Adrenal gland (tissue), 12 donors: ENCODE measurements around the gene AOPEP. TPM values are rescaled to one million over a fixed set of nuclear protein-coding genes. Genes with fewer than 3 reads are reported as not detected.

Source experiments
- DNase-seq, 7 donors: peaks; one replicate each; pipeline ENCODE4 v3.0.0-alpha.2; 2019 to 2020
- H3K27ac ChIP-seq, 5 donors: fragments of 200-600 bp; sonication (generic) in 4 of 5; 1 replicate in 3 of 5; 2 replicates in 2 of 5; pipeline versions ENCODE4 v1.5.1 to v1.8.0; 2016 to 2020; ENCODE audit warnings: mild to moderate bottlenecking in 1 of 5
- H3K27me3 ChIP-seq: fragments of 200-600 bp; 2 replicates; pipeline ENCODE4 v1.8.0; 2021
- H3K36me3 ChIP-seq, 2 donors: fragments of 200-600 bp; replicated peaks in 1 of 2; 1 replicate in 1 of 2; 2 replicates in 1 of 2; pipeline versions ENCODE4 v1.5.1 to v1.8.0; 2018 to 2022
- H3K4me1 ChIP-seq, 2 donors: fragments of 200-600 bp; replicated peaks in 1 of 2; 1 replicate in 1 of 2; 2 replicates in 1 of 2; pipeline versions ENCODE4 v1.5.1 to v1.8.0; 2018 to 2021
- H3K4me3 ChIP-seq, 4 donors: fragments of 200-600 bp; sonication (generic) in 3 of 4; one replicate each; pipeline ENCODE4 v1.5.1; 2016 to 2018
- H3K9me3 ChIP-seq, 3 donors: fragments of 200-600 bp; sonication (generic) in 1 of 3; replicated peaks in 1 of 3; 1 replicate in 2 of 3; 2 replicates in 1 of 3; pipeline versions ENCODE4 v1.5.1 to v1.8.0; 2016 to 2021
- POLR2A ChIP-seq, 2 donors: fragments of 450-650 bp; IDR thresholded peaks; one replicate each; pipeline ENCODE4 v1.6.1; 2017; ENCODE audit warnings: antibody characterized with exemption in 2 of 2, mild to moderate bottlenecking in 2 of 2, moderate library complexity in 1 of 2
- WGBS, 4 donors: extraction: QIAGEN DNeasy Blood & Tissue Kit in 2 of 4; methylation state at CpG; one replicate each; pipeline versions ENCODE4 v1.1.5 to v1.1.7; 2013 to 2017; 5-methylcytosine and 5-hydroxymethylcytosine counted together
- intact Hi-C, 2 donors: fragments of 100-400 bp; cut with DNase I; formaldehyde crosslinking; loops; one replicate each; pipeline versions ENCODE4 v1.14.1 to v1.15.0; 2022 to 2023
- polyA plus RNA-seq, 3 donors: library from polyadenylated mRNA; stranded (reverse); fragments of 200-250 nt in 2 of 3; fragments of 350-450 nt in 1 of 3; fragmentation: Illumina TruSeq in 1 of 3; extraction: RNeasy Lipid Tissue Mini Kit (QIAGEN cat#74804) in 1 of 3; gene quantifications; one replicate each; pipeline ENCODE4 v1.2.3, GENCODE V29; 2013 to 2014
- total RNA-seq, 9 donors: library from RNA; depleted of rRNA in 4 of 9; stranded (reverse); fragments of >200 nt in 4 of 9; fragments of 120-200 nt in 1 of 9; fragmentation: NEBNext Ultra II Directional in 1 of 9; extraction: Animal tissue kit (Norgen Biotek cat#: 25700) in 1 of 9; gene quantifications; one replicate each; pipeline versions ENCODE4 v1.1.0 to v1.2.4, GENCODE V29; 2013 to 2023
- TF ChIP-seq, protein P1 (sequence below), 6 experiments: fragments of 450-650 bp in 4 of 6; fragments of 200-600 bp in 2 of 6; sonication (generic) in 1 of 6; IDR thresholded peaks; 1 replicate in 5 of 6; 2 replicates in 1 of 6; pipeline versions ENCODE4 v1.5.1 to v1.8.0; 2016 to 2021; ENCODE audit warnings: antibody characterized with exemption in 6 of 6, mild to moderate bottlenecking in 2 of 6, moderate library complexity in 1 of 6
- donor health status: healthy with polysubstance abuse.
- donor health status: Bipolar disorder and iron deficiency.
- donor health status: DM: yes; HTN: yes; CAD: no.
- donor health status: DM: no; HTN: no; CAD: no.
- donor health status: DM: no; HTN: no; CAD: no.
- donor health status: DM: yes; HTN: yes; CAD: no.

The AOPEP gene
- total and polyA plus RNA-seq, 12 donors: 31.0 to 99.6 (median 71.0) TPM

DNA sequence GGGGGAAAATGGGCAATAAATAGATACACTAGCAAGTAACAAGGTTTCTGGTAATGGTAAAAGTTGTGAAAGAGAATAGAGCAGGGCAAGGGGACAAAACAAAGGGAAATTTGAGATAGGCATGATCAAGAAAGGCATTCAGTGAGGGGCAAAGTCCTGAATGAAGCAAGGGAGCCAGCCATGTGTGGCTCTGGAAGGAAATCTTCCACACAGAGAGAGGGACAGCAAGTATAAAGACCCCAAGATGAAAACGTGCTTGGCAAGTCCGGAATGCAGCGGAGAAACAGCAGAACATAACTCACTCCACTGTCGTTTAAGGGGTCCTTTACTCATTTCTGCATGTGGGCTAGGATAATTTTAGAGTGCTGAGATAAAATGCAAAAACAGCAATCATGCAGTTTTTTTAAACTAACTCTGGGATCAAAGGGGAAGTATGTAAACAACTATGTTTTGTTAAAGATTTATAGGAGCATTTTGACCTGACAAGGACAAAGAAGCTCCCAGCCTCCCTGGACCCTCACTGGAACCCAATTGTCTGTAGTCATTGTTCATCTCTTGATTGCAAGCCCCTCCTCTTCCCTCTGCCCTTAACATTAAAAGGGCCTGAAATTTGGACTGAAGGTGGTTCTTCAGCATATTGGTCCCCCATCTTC, 22.9 kb upstream of the AOPEP start:
- Histone ChIP-seq H3K27me3 (no peaks in the 10 kb centered on the region), H3K4me1 (no peaks in the 10 kb centered on the region), H3K36me3 (no peaks in the 10 kb centered on the region), H3K4me3 (no peak overlapping the region), H3K9me3 (no peaks in the 10 kb centered on the region), H3K27ac (no peak overlapping the region)
- TF ChIP-seq, protein P1, sequence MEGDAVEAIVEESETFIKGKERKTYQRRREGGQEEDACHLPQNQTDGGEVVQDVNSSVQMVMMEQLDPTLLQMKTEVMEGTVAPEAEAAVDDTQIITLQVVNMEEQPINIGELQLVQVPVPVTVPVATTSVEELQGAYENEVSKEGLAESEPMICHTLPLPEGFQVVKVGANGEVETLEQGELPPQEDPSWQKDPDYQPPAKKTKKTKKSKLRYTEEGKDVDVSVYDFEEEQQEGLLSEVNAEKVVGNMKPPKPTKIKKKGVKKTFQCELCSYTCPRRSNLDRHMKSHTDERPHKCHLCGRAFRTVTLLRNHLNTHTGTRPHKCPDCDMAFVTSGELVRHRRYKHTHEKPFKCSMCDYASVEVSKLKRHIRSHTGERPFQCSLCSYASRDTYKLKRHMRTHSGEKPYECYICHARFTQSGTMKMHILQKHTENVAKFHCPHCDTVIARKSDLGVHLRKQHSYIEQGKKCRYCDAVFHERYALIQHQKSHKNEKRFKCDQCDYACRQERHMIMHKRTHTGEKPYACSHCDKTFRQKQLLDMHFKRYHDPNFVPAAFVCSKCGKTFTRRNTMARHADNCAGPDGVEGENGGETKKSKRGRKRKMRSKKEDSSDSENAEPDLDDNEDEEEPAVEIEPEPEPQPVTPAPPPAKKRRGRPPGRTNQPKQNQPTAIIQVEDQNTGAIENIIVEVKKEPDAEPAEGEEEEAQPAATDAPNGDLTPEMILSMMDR (IDR thresholded peaks at IDR 0.05): no peak
- no peak for TF ChIP-seq POLR2A (IDR thresholded peaks at IDR 0.05)
- intact Hi-C loops: no loop called here
- 44 to 49% (median 47%) methylated on average over 4 of the region's 4 CpGs for WGBS, 4 donors
- DNase-seq: peak in 1 of 7 donors; percentile 4

DNA sequence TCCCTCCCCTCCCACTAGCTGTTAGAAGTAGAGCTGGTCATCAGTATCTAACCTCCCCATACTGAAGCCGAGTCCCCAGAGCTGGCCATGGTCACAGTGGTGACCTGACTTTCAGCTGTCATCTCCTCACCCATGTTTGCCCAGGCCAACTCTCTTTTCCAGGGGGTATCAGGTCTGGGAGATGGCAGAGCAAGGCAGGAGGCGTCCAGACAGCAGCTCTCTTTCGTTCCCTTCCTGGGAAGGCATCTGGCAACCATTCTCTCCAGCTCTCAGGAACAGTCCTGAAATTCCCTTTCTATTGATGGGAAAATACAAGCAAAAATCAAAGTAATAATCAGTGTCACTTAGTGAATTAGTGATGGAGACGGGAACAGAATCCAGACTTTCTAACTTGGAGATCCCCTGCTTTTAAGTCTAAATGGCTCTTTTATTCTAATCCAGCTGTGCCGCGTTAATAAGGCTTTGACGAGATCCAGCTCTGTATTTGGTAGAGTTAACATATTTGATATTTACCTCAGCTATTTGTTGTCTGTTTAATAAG, 21.3 kb upstream of the AOPEP start:
- H3K27ac ChIP-seq: no peak overlapping the region
- 81 to 84% (median 82%) methylated on average over 6 to 7 of the region's 7 CpGs for WGBS, 4 donors
- H3K4me3 ChIP-seq: no peak overlapping the region
- no peaks in the 10 kb centered on the region for H3K36me3 ChIP-seq
- DNase-seq: peak in 1 of 7 donors; percentile 18
- no peaks in the 10 kb centered on the region for H3K9me3 ChIP-seq
- H3K4me1 ChIP-seq: no peaks in the 10 kb centered on the region
- intact Hi-C loops: no loop called here
- H3K27me3 ChIP-seq: no peaks in the 10 kb centered on the region
- no peak for TF ChIP-seq POLR2A (IDR thresholded peaks at IDR 0.05)
- TF ChIP-seq, protein P1 (IDR thresholded peaks at IDR 0.05): no peak

DNA sequence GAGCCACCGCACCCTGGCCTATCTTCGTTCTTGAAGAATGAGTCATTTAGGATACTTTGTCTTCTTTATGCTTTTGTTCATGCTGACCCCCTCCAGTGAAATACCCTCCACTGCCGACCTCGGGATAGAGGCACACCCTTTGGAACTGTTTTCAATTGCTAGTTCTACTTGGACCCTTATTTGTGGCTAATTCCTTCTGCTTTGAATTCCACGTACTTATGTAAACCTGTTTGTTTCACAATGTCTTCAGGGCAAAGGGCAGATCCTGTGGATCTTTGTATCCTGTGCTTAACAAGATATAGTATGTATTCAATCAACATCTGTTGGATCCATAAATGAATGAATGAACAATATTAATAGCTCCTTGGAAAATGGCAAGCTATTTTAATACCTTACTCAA, 19.6 kb upstream of the AOPEP start:
- WGBS, 4 donors: 89 to 93% (median 90%) methylated on average over 5 of the region's 5 CpGs

DNA sequence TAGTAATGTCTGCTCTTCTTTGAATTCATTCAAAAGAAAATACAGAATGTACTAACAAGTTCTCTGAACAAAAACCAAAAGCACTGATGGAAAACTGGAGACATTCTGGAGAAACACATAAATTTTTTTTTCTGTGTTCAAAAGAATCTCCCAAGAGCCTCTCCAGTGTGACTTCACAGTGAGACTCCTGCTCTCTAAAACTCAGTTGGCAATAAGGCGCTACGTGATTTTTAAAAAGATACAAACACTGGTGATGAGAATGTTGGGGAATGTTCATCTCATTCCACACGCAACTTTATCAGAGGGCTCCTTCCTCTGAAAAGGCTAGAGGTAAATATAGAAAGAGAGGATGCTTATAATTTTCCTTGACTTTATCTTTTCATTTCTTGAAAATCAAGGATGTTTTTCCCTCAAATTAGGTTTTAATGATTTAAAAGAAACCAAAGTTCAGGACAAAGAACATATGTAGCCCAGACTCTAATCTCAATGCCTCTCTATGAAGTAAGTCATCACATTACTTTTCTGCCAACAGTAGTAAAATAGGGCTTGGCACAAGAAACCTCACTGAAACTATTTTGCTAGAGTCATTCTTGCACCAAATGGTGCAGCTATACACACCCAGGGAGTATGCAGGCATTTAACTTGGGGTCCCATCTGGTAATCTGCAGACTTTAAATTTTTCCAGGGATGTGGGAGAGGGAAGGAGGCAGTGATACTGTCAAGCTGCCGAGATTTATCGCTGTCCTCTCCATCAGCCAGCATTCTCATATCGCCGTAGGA, 12.9 kb upstream of the AOPEP start:
- 79 to 85% (median 84%) methylated on average over 7 of the region's 7 CpGs for WGBS, 4 donors
- no peaks in the 10 kb centered on the region for H3K27me3 ChIP-seq
- no peaks in the 10 kb centered on the region for H3K9me3 ChIP-seq
- no peak for DNase-seq
- no peak overlapping the region for H3K4me3 ChIP-seq
- intact Hi-C loops: no loop called here
- no peak overlapping the region for H3K27ac ChIP-seq
- TF ChIP-seq, protein P1 (IDR thresholded peaks at IDR 0.05): no peak
- TF ChIP-seq POLR2A (IDR thresholded peaks at IDR 0.05): no peak
- no peaks in the 10 kb centered on the region for H3K36me3 ChIP-seq
- H3K4me1 ChIP-seq: no peaks in the 10 kb centered on the region

More for the DNA sequence above, 19.6 kb upstream of the AOPEP start:
- H3K9me3 ChIP-seq: no peaks in the 10 kb centered on the region
- TF ChIP-seq POLR2A (IDR thresholded peaks at IDR 0.05): no peak
- TF ChIP-seq, protein P1 (IDR thresholded peaks at IDR 0.05): no peak
- peak in 1 of 7 donors; percentile 5 for DNase-seq
- no peak overlapping the region for H3K27ac ChIP-seq
- H3K27me3 ChIP-seq: no peaks in the 10 kb centered on the region
- H3K4me3 ChIP-seq: no peak overlapping the region
- intact Hi-C loops: no loop called here
- H3K36me3 ChIP-seq: no peaks in the 10 kb centered on the region
- no peaks in the 10 kb centered on the region for H3K4me1 ChIP-seq
